Stimulated activated CD4-positive, alpha-beta T cell treated with anti-CD3 and anti-CD28 coated beads, Interleukin-12 subunit alpha, Interleukin-12 subunit beta, amount 100 ng/mL, for 24 hours (primary cell): ENCODE measurements around the gene IRF4.

Experiments
- DNase-seq, 2 experiments: peaks; one replicate each; pipeline ENCODE4 v3.0.0-alpha.2; 2020; ENCODE audit warnings: low read depth in 2 of 2

IRF4 gene

DNA sequence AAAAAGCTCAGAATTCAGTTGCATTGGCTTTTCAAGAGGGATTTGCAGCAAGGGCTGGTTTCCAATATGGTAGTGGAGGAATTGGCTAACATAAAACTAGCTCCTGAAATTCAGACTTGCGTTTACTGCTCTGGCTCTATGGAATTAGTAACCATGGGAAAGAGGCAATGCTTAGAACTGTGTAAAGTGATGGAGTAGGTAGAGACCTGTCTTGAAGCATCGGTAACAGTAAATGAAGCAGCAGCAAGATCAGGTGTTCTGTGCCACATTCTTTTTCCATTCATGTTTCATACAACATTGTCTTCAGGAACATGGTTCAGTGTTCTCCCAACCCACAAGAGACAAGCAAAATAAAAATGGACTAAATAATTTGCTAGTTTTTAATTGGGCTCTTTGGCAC is 6.5 kb downstream of the IRF4 start:
- no peak for DNase-seq

GRCh38 chr6:398558-399078 is 7.1 kb downstream of the IRF4 start:
- no peak for DNase-seq

DNA sequence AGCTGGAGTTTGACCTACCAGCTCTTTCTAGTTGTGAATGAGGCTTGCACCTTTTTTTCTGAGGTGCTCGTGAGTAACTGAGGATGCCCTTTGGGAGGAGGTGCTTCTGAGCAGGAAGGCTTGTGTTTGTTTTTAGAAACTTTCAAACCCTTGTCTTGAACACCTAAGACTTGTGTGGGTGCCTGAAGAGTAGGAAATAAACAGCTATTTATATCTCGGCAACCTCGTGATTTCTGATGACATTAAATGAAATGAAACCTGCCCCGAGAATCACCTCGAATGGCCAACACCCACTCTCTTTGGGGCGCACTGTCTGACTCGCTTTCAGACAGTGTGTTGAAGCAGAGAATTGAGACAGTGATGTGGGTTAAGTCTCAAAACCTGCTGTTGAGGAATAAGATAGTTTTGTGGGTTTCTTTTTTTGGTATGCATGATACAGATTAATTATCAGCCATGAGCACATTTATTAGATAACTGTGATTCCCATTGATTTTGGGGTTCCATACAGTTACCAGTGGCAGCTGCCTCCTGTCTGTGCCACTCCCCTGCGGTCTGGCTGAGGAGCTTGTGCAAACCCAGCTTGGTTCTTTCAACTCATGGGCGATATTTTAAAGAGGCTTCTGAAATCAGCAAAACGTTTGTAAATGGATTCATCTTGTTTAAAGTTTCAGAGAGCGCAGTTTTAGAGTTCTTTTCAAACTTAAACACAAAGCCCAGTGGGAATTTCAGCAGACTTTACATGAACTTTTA is 8.4 kb downstream of the IRF4 start:
- no peak for DNase-seq

DNA sequence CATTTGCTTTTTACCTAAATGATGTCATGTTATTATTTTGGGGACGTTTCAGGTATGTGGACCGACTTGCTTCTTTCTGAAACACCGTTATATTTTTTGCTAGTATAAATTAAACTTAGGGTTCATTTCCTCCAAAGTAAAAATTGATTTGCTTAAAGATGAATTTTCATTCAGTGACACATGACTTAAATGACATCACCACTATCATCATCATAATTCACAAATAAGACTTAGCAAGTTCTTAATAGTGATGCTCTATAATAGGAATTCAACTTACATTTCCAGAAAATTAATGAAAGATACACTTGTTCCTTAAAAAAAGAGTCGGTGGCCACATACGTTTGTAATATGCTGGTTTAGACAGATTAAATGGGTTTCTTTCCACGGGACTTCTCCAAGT is 9.3 kb downstream of the IRF4 start:
- no peak for DNase-seq

- no peak for DNase-seq
Observed at GRCh38 chr6:401239-401993, 9.9 kb downstream of the IRF4 start.

DNA sequence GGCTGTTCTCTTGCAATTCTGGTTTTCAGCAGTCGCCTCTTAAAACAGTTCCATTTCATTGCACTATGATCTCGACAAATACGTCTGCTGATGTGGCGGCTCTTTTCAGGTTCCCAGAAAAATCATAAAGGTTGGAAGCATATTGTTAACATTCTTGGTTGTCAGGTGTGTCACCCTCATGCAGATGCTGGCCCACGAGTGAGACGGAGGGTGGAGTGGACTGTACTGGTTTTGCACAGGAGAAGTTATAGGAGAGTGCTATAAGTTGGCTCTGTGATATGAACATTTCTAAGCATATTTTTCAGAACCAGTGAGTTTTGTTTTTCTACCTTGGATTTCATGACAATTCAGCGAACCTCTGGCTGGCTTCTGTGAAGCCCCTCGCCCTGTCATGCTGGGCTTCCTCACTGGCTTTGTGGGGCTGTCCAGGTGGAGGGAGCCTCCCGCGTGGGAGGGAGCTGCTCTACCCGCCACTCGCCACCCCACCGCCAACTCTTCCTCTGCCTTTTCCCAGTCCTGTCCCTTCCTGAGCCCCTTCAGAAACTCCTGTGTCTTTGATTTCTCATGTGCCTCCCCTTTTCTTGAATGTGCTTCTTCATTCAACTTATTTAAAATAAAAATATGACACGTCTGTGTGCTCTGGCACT is 10.6 kb downstream of the IRF4 start:
- no peak for DNase-seq

- DNase-seq = peak in 1 of 2 experiments; percentile 59
Observed at GRCh38 chr6:402901-403658, 11.5 kb downstream of the IRF4 start.

GRCh38 chr6:403659-404655 is 12.4 kb downstream of the IRF4 start:
- peak; percentile 44 to 63 for DNase-seq

DNA sequence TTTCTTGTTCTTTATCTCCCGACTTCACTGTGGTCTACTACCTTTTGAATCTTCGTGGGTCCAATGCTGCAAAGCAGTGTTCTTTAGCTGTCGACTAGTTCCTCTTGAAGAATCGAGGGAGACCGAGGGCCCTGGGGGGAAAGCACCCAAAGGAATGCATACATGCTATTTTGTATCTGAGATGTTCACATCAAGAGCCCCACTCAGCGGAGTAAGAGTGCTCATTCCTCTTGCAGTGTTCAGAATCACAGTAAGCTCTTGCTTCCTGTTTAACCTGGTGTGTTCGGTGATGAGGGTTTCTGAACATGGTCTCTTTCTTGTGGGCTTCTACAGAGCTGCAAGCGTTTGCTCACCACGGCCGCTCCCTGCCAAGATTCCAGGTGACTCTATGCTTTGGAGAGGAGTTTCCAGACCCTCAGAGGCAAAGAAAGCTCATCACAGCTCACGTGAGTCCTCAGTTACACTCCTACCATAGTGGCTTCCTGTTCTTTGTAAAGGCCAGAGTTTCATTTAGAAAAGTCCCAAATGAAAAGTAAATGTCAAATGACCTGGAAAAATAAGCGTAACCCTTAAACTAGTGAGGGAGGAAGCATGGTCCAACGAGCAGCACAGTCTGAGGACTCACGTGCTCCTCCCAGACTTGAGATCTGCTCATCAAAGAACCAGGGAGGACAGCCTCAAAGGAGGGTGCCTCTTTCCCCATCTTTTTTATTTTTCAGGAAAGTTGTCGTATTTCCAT is 13.3 kb downstream of the IRF4 start:
- DNase-seq = no peak

DNA sequence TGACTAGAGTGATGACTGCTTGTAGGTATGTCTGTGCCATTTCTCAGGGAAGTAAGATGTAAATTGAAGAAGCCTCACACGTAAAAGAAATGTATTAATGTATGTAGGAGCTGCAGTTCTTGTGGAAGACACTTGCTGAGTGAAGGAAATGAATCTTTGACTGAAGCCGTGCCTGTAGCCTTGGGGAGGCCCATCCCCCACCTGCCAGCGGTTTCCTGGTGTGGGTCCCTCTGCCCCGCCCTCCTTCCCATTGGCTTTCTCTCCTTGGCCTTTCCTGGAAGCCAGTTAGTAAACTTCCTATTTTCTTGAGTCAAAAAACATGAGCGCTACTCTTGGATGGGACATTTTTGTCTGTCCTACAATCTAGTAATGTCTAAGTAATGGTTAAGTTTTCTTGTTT is 16.6 kb downstream of the IRF4 start:
- no peak for DNase-seq

DNA sequence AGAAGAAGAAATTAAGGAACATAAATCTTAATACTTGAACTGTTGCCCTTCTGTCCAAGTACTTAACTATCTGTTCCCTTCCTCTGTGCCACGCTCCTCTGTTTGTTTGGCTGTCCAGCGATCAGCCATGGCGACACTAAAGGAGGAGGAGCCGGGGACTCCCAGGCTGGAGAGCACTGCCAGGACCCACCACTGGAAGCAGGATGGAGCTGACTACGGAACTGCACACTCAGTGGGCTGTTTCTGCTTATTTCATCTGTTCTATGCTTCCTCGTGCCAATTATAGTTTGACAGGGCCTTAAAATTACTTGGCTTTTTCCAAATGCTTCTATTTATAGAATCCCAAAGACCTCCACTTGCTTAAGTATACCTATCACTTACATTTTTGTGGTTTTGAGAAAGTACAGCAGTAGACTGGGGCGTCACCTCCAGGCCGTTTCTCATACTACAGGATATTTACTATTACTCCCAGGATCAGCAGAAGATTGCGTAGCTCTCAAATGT is 17.1 kb downstream of the IRF4 start:
- DNase-seq = no peak

DNA sequence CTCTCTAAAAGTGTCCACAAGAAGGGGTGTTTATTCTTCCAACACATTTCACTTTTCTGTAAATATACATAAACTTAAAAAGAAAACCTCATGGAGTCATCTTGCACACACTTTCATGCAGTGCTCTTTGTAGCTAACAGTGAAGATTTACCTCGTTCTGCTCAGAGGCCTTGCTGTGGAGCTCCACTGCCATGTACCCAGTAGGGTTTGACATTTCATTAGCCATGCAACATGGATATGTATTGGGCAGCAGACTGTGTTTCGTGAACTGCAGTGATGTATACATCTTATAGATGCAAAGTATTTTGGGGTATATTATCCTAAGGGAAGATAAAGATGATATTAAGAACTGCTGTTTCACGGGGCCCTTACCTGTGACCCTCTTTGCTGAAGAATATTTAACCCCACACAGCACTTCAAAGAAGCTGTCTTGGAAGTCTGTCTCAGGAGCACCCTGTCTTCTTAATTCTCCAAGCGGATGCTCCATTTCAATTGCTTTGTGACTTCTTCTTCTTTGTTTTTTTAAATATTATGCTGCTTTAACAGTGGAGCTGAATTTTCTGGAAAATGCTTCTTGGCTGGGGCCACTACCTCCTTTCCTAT is 17.9 kb downstream of the IRF4 start:
- DNase-seq = no peak

- no peak for DNase-seq
Observed at GRCh38 chr6:410555-411395, 19.2 kb downstream of the IRF4 start.

DNA sequence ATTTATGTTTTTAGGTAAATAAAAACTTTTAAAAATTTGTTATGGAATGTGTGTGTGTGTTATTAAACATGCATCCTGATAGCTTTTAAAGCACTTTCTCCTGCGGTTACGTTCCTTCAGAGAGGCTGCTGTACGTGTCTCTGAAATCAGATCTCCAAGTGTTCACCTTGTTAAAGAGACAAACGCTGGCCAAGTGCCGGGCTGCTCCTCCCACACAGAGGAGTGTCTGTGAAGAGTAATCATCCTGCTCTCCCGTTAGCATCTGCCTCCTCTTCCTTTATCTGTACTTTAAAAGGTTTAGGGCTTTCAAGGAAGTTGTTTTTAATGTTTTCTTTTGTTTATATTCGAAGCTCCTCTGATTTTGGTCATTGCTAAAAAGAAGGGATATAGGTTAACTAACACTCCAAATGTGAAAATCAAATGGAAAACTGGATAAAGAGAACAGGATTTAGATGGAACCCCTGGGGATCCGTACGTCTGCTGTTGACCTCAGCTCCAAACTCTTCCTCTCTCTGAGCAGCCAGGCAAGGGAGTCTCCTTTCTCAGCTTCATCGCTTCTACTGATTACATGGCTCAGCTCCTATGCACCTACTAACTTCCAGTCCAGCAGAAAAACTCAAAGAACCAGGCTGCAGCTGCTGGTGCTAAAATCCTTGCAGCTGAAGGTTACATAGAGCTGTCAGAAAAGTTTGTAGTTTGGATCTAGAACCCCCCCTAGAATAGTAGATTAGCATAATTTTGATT is 20.0 kb downstream of the IRF4 start:
- no peak for DNase-seq

- no peak for DNase-seq
Observed at GRCh38 chr6:412146-412886, 20.8 kb downstream of the IRF4 start.

DNA sequence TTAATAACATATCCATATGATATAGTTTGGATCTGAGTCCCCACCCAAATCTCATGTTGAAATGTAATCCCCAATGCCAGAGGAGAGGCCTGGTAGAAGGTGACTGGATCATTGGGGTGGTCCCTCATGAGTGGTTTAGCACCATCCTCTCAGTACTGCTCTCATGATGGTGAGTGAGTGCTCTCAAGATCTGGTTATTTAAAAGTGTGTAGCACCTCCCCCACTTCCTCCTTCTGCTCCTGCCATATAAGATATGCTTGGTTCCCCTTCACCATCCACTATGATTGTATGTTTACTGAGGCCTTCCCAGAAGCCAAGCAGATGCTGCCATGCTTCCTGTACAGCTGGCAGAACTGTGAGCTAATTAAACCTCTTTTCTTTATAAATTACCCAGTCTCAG is 22.9 kb downstream of the IRF4 start:
- DNase-seq = no peak

DNA sequence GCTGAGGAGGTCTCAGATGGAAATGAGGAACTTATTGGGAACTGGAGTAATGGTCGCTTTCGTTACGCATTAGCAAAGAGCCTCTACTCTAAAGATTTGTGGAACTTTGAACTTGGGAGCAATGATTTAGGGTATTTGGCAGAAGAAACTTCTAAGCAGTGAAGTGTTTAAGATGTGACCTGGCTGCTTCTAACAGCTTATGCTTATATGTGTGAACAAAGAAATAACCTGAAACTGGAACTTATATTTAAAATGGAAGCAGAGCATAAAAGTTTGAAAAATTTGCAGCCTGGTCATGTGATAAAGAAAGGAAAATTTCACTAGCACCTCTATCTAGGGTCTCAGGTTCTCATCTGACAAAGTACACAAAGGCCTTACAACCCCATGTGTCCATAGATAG is 23.5 kb downstream of the IRF4 start:
- no peak for DNase-seq
